ENCODE data around the gene MAMLD1. TPM values are rescaled to one million over a fixed set of nuclear protein-coding genes. Genes with fewer than 3 reads are reported as not detected.

Gene MAMLD1
- total and polyA plus RNA-seq, 2 experiments from 2014 or later, result 4.1 to 9.0 TPM

DNA sequence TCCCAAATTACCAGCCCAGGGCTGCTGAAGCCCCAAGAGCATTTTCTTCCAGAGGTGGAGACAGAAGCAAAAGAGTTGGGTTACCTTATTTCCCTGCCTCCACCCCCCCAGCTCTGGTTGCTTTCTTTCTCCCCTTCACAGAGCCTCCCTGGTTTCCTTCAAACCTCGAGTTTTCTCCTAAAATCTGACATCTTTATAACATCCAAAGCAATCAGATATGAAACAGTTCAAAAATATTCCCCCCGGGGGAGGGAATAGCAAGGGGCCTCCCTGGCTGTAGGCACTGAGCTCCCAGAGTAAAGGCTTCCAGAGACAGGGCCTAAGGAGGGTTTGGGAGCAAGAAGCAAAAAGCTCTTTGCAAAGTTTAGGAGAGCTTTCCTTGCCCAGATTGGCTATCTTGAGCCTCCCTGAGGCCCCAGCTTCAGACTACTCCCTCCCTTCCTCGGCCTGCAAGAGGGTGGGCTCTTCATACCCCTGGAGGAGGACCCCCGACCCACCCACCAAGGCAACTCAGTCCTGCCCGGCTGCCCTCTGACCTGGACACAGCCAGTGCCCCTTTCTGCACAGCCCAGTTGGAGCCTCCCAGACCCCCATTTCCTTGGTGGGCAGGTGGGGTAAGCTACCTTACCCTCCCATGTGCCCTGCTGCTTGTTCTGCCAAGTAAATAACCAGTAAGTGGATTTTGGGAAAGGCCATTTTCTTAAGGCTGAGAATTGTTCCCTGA lies 7.6 kb downstream of the MAMLD1 start:
- H3K4me2 ChIP-seq (ENCODE audit: unreplicated experiment), result no peak overlapping the region
- H3K36me3 ChIP-seq (ENCODE audit: low read depth), result no peaks in the 10 kb centered on the region
- peak; percentile 7 for DNase-seq
- H3K4me3 ChIP-seq, result no peak overlapping the region
- H3F3A ChIP-seq (ENCODE audit: insufficient read depth), result peaks cover 9% of the 10 kb centered on the region; the same call in 1 of the 2 replicates
- no peak for TF ChIP-seq EZH2phosphoT487 (IDR thresholded peaks at IDR 0.05; ENCODE audit: insufficient read depth, low read depth)
- no peak for TF ChIP-seq EZH2 (IDR thresholded peaks at IDR 0.05; ENCODE audit: insufficient read depth, poor library complexity, severe bottlenecking)
- no peaks in the 10 kb centered on the region for H4K20me1 ChIP-seq (ENCODE audit: insufficient read depth)
- no peaks in the 10 kb centered on the region for H3K9me2 ChIP-seq (ENCODE audit: insufficient read depth)
- no peaks in the 10 kb centered on the region for H3K9me3 ChIP-seq (ENCODE audit: low read depth)
- 0 to 55% methylated on average over 1 to 4 of the region's 5 CpGs for WGBS, 2 experiments (ENCODE audit: low coverage in 1 of 2, low lambda C conversion rate in 2 of 2, missing lambda C conversion rate in 2 of 2)
- no peak overlapping the region for H2AFZ ChIP-seq
- no peak overlapping the region for H3K27ac ChIP-seq
- H3K79me2 ChIP-seq (ENCODE audit: insufficient read depth), result peaks cover 73% of the 10 kb centered on the region
- no peaks in the 10 kb centered on the region; the same call in 1 of the 2 replicates for H3K4me1 ChIP-seq (ENCODE audit: insufficient read depth)
- H3K27me3 ChIP-seq (replicated peaks; ENCODE audit: insufficient read depth), result no peaks in the 10 kb centered on the region
- in situ Hi-C loops (cut with MboI), result loop anchor here (25.0 kb wide), 1 partner anchor 408 kb away; no protein-coding TSS in a partner anchor
- no peak overlapping the region for H3K9ac ChIP-seq

DNA sequence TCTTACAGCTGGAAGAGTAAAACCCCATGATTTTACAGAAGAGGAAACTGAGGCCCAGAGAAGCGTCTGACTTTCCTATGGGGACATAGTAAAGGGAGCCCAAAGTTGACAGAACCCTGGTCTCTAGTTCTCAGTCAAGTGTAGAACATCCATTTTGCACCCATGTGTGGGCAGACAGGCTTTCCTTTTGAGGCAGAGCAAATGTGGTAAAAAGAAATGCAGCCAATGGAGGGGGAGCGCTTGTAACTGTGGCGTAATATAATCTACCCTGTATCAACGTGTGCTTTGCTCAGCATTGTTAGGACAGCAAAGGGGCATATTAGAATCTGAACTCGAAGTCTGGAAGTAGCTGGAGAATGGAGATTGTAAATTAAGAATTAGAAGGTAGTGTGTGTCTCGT lies 8.8 kb downstream of the MAMLD1 start:
- no peaks in the 10 kb centered on the region for H3K9me2 ChIP-seq (ENCODE audit: insufficient read depth)
- no peak overlapping the region for H3K9ac ChIP-seq
- no peak overlapping the region for H3K4me3 ChIP-seq
- DNase-seq, result no peak
- H3K27me3 ChIP-seq (replicated peaks; ENCODE audit: insufficient read depth), result no peaks in the 10 kb centered on the region
- no peak overlapping the region for H2AFZ ChIP-seq
- WGBS, 2 experiments (ENCODE audit: low coverage in 1 of 2, low lambda C conversion rate in 2 of 2, missing lambda C conversion rate in 2 of 2), result 41 to 46% methylated on average over 5 to 6 of the region's 6 CpGs
- H3K27ac ChIP-seq, result no peak overlapping the region
- H3K36me3 ChIP-seq (ENCODE audit: low read depth), result no peaks in the 10 kb centered on the region
- peaks cover 80% of the 10 kb centered on the region for H3K79me2 ChIP-seq (ENCODE audit: insufficient read depth)
- no peaks in the 10 kb centered on the region for H3K4me1 ChIP-seq (ENCODE audit: insufficient read depth)
- in situ Hi-C loops (cut with MboI), result loop anchor here (25.0 kb wide), 1 partner anchor 410 kb away; no protein-coding TSS in a partner anchor
- TF ChIP-seq EZH2phosphoT487 (IDR thresholded peaks at IDR 0.05; ENCODE audit: insufficient read depth, low read depth), result no peak
- no peak for TF ChIP-seq EZH2 (IDR thresholded peaks at IDR 0.05; ENCODE audit: insufficient read depth, poor library complexity, severe bottlenecking)
- H3F3A ChIP-seq (ENCODE audit: insufficient read depth), result no peaks in the 10 kb centered on the region
- no peaks in the 10 kb centered on the region for H3K9me3 ChIP-seq (ENCODE audit: low read depth)
- H3K4me2 ChIP-seq (ENCODE audit: unreplicated experiment), result no peak overlapping the region
- no peaks in the 10 kb centered on the region for H4K20me1 ChIP-seq (ENCODE audit: insufficient read depth)

DNA sequence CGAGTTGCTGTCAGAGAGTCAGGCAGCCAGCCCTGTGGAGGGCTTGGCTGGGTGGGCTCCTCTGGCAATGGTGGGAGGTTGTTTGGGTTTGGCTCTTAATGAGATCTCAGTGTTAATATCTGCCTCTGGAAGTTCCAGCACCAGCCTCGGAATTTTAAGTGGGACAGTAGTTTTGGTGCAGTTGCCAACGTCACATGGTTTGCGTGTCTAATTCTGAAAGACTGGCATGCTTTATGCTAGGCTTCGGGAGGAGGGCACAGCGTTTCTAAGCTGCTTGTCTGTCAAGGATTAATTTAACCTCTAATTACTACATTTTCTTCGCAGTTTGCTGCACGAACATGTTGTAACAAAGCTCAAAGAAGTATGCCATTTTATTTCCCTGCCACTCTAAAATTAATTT lies 9.2 kb downstream of the MAMLD1 start:
- no peak overlapping the region for H3K4me2 ChIP-seq (ENCODE audit: unreplicated experiment)
- H3K9me2 ChIP-seq (ENCODE audit: insufficient read depth), result no peaks in the 10 kb centered on the region
- TF ChIP-seq EZH2 (IDR thresholded peaks at IDR 0.05; ENCODE audit: insufficient read depth, poor library complexity, severe bottlenecking) (no peak), EZH2phosphoT487 (IDR thresholded peaks at IDR 0.05; ENCODE audit: insufficient read depth, low read depth) (no peak)
- in situ Hi-C loops (cut with MboI), result loop anchor here (25.0 kb wide), 1 partner anchor 410 kb away; no protein-coding TSS in a partner anchor
- no peaks in the 10 kb centered on the region for H4K20me1 ChIP-seq (ENCODE audit: insufficient read depth)
- H3K9me3 ChIP-seq (ENCODE audit: low read depth), result no peaks in the 10 kb centered on the region
- no peak for DNase-seq
- no peaks in the 10 kb centered on the region for H3K4me1 ChIP-seq (ENCODE audit: insufficient read depth)
- no peaks in the 10 kb centered on the region for H3F3A ChIP-seq (ENCODE audit: insufficient read depth)
- H3K36me3 ChIP-seq (ENCODE audit: low read depth), result no peaks in the 10 kb centered on the region
- no peaks in the 10 kb centered on the region for H3K27me3 ChIP-seq (replicated peaks; ENCODE audit: insufficient read depth)
- peaks cover 84% of the 10 kb centered on the region for H3K79me2 ChIP-seq (ENCODE audit: insufficient read depth)
- H3K27ac ChIP-seq, result no peak overlapping the region
- no peak overlapping the region for H3K4me3 ChIP-seq
- 30 to 31% methylated on average over 7 to 8 of the region's 8 CpGs for WGBS, 2 experiments (ENCODE audit: low coverage in 1 of 2, low lambda C conversion rate in 2 of 2, missing lambda C conversion rate in 2 of 2)
- no peak overlapping the region for H2AFZ ChIP-seq
- H3K9ac ChIP-seq, result no peak overlapping the region

DNA sequence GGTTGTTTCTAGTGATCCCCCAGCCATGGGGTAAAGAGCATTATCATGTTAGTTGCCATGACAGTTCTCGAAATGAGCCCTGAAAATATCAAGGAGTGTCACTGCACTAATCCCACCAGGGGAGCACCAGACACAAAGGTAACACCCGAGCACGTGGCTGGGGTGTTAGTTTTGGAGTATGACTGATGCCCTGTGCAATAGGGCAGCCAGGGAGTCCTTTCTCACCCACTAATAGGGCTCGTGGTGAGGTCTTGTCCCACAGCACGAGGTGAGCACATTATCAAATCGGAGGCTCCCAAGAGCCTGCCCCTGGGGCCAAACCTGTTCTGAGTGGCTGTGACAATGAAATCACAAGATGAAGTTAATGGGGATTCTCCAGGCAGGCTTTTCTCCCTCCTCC lies 9.6 kb downstream of the MAMLD1 start:
- TF ChIP-seq EZH2 (IDR thresholded peaks at IDR 0.05; ENCODE audit: insufficient read depth, poor library complexity, severe bottlenecking) (no peak), EZH2phosphoT487 (IDR thresholded peaks at IDR 0.05; ENCODE audit: insufficient read depth, low read depth) (no peak)
- no peak overlapping the region for H2AFZ ChIP-seq
- no peak for DNase-seq
- H3F3A ChIP-seq (ENCODE audit: insufficient read depth), result no peaks in the 10 kb centered on the region
- no peak overlapping the region for H3K9ac ChIP-seq
- H3K9me2 ChIP-seq (ENCODE audit: insufficient read depth), result no peaks in the 10 kb centered on the region
- WGBS, 2 experiments (ENCODE audit: low coverage in 1 of 2, low lambda C conversion rate in 2 of 2, missing lambda C conversion rate in 2 of 2), result 65 to 75% methylated on average over 5 to 6 of the region's 6 CpGs
- H3K9me3 ChIP-seq (ENCODE audit: low read depth), result no peaks in the 10 kb centered on the region
- H3K4me3 ChIP-seq, result no peak overlapping the region
- no peaks in the 10 kb centered on the region for H3K4me1 ChIP-seq (ENCODE audit: insufficient read depth)
- peaks cover 88% of the 10 kb centered on the region for H3K79me2 ChIP-seq (ENCODE audit: insufficient read depth)
- H3K27me3 ChIP-seq (replicated peaks; ENCODE audit: insufficient read depth), result no peaks in the 10 kb centered on the region
- in situ Hi-C loops (cut with MboI), result loop anchor here (25.0 kb wide), 1 partner anchor 410 kb away; no protein-coding TSS in a partner anchor
- no peaks in the 10 kb centered on the region; the same call in 1 of the 2 replicates for H4K20me1 ChIP-seq (ENCODE audit: insufficient read depth)
- no peak overlapping the region for H3K27ac ChIP-seq
- no peak overlapping the region for H3K4me2 ChIP-seq (ENCODE audit: unreplicated experiment)
- no peaks in the 10 kb centered on the region for H3K36me3 ChIP-seq (ENCODE audit: low read depth)
